PC-9 (cell line): ENCODE measurements around the gene ENAH. TPM values are rescaled to one million over a fixed set of nuclear protein-coding genes. Genes with fewer than 3 reads are reported as not detected.

Experiments
- BruUV-seq: library from RNA; stranded (reverse); fragments of 400-500 nt; replicated peaks from 2 replicates; lab custom pipeline; 2021; lab: Mats Ljungman, UMichigan
- CTCF ChIA-PET: fragments of 300-600 bp; sonication (Branson Sonifier 250); formaldehyde crosslinking; loops from one replicate; lab custom pipeline; 2022; ENCODE audit warnings: antibody characterized with exemption; lab: Charles Lee
- POLR2A ChIA-PET: fragments of 300-600 bp; sonication (Branson Sonifier 250); formaldehyde crosslinking; loops from one replicate; lab custom pipeline; 2022; ENCODE audit warnings: antibody characterized with exemption; ENCODE audit not compliant: unreplicated experiment; lab: Charles Lee
- DNase-seq, 2 experiments: peaks; one replicate each; pipeline versions ENCODE4 v3.0.0 to v3.0.0-alpha.2; 2015 to 2022; ENCODE audit warnings: mixed read lengths in 1 of 2
- H2AFZ ChIP-seq: fragments of 200-600 bp; sonication (generic); 2 replicates; pipeline ENCODE4 v1.8.1; 2017; ENCODE audit warnings: antibody characterized with exemption
- H3F3A ChIP-seq: fragments of 200-600 bp; sonication (generic); 2 replicates; pipeline ENCODE4 v1.8.1; 2017; ENCODE audit warnings: antibody characterized with exemption, mild to moderate bottlenecking, low read depth; ENCODE audit not compliant: insufficient read depth
- H3K27ac ChIP-seq: fragments of 200-600 bp; sonication (generic); 2 replicates; pipeline ENCODE4 v1.6.1; 2016; ENCODE audit warnings: mixed run types
- H3K27me3 ChIP-seq: fragments of 200-600 bp; sonication (generic); 2 replicates; pipeline ENCODE4 v1.6.1; 2016; ENCODE audit warnings: low read depth, mixed run types; ENCODE audit not compliant: insufficient read depth
- H3K36me3 ChIP-seq: fragments of 200-600 bp; sonication (generic); 2 replicates; pipeline ENCODE4 v1.6.1; 2016; ENCODE audit warnings: low read depth, mixed run types
- H3K4me1 ChIP-seq: fragments of 200-600 bp; sonication (generic); replicated peaks from 2 replicates; pipeline ENCODE4 v1.6.1; 2016; ENCODE audit warnings: mixed run types; ENCODE audit not compliant: insufficient read depth
- H3K4me2 ChIP-seq: fragments of 200-600 bp; sonication (generic); 2 replicates; pipeline ENCODE4 v1.6.1; 2017; ENCODE audit warnings: mixed run types
- H3K4me3 ChIP-seq: fragments of 200-600 bp; sonication (generic); 2 replicates; pipeline ENCODE4 v1.6.1; 2016; ENCODE audit warnings: mixed run types
- H3K79me2 ChIP-seq: fragments of 200-600 bp; sonication (generic); 2 replicates; pipeline ENCODE4 v1.6.1; 2017; ENCODE audit warnings: low read depth, mixed run types
- H3K9me2 ChIP-seq: fragments of 200-600 bp; sonication (generic); 2 replicates; pipeline ENCODE4 v1.8.1; 2017; ENCODE audit warnings: mild to moderate bottlenecking; ENCODE audit not compliant: insufficient read depth
- H3K9me3 ChIP-seq: fragments of 200-600 bp; sonication (generic); 2 replicates; pipeline ENCODE4 v1.8.1; 2016; ENCODE audit warnings: low read depth; ENCODE audit not compliant: insufficient read depth
- H4K20me1 ChIP-seq: fragments of 200-600 bp; sonication (generic); 2 replicates; pipeline ENCODE4 v1.8.1; 2017; ENCODE audit not compliant: insufficient read depth
- CTCF ChIP-seq: fragments of 200-600 bp; sonication (generic); conservative IDR thresholded peaks from 2 replicates; pipeline ENCODE4 v1.6.1; 2017; ENCODE audit warnings: mixed run types, antibody characterized with exemption, mild to moderate bottlenecking, moderate library complexity
- EZH2 ChIP-seq: fragments of 200-600 bp; sonication (generic); IDR thresholded peaks from 2 replicates; pipeline ENCODE4 v1.8.0; 2017; ENCODE audit warnings: antibody characterized with exemption, low read depth
- intact Hi-C: fragments of 100-400 bp; cut with micrococcal nuclease; formaldehyde crosslinking; loops from one replicate; pipeline ENCODE4 v1.10.0; 2022; ENCODE audit not compliant: unreplicated experiment
- total RNA-seq: library from RNA; stranded (reverse); gene quantifications from 2 replicates; pipeline ENCODE4 v1.2.3, GENCODE V29; 2021

The ENAH gene
- total RNA-seq, 1 experiment from 2014 or later = 167 TPM

GRCh38 chr1:225678545-225678944 lies 25.6 kb upstream of the ENAH start:
- Histone ChIP-seq H3K4me2 (no peak overlapping the region), H3K4me1 (no peaks in the 10 kb centered on the region), H3K79me2 (no peaks in the 10 kb centered on the region), H3K9me3 (no peaks in the 10 kb centered on the region), H3K36me3 (no peaks in the 10 kb centered on the region), H3F3A (peaks cover 4% of the 10 kb centered on the region; the same call in 1 of the 2 replicates), H2AFZ (no peak overlapping the region), H3K27me3 (no peaks in the 10 kb centered on the region), H3K4me3 (no peak overlapping the region), H3K9me2 (no peaks in the 10 kb centered on the region), H3K27ac (no peak overlapping the region), H4K20me1 (no peaks in the 10 kb centered on the region)
- BruUV-seq = no TSS peak
- no peak for DNase-seq
- ChIA-PET CTCF (interaction anchor here (0.6 kb wide), 1 partner anchor 1541 kb away, joined by 5 read pairs; no protein-coding TSS in a partner anchor), POLR2A (interaction anchor here (0.5 kb wide), 1 partner anchor 42 kb away, joined by 3 read pairs; no protein-coding TSS in a partner anchor)
- intact Hi-C loops = no loop called here
- TF ChIP-seq CTCF (no peak), EZH2 (no peak)

- ChIA-PET POLR2A (interaction anchor here (0.7 kb wide), 1 partner anchor 45 kb away, joined by 3 read pairs; no protein-coding TSS in a partner anchor), CTCF (no interaction called here)
- H2AFZ ChIP-seq = no peak overlapping the region
- no peak overlapping the region for H3K4me3 ChIP-seq
- H3K9me2 ChIP-seq = no peaks in the 10 kb centered on the region
- H3K79me2 ChIP-seq = no peaks in the 10 kb centered on the region
- no peaks in the 10 kb centered on the region for H3K9me3 ChIP-seq
- no peak overlapping the region for H3K4me2 ChIP-seq
- H4K20me1 ChIP-seq = no peaks in the 10 kb centered on the region
- no peaks in the 10 kb centered on the region for H3K27me3 ChIP-seq
- no peak for TF ChIP-seq CTCF
- TF ChIP-seq EZH2 = no peak
- H3K27ac ChIP-seq = no peak overlapping the region
- intact Hi-C loops = no loop called here
- peaks cover 5% of the 10 kb centered on the region; the same call in 1 of the 2 replicates for H3F3A ChIP-seq
- H3K4me1 ChIP-seq = no peaks in the 10 kb centered on the region
- BruUV-seq = no TSS peak
- no peaks in the 10 kb centered on the region for H3K36me3 ChIP-seq
- DNase-seq = no peak
These were observed 24.6 kb upstream of the ENAH start for GRCh38 chr1:225677350-225678124.

- DNase-seq = no peak
- no peaks in the 10 kb centered on the region for H3K4me1 ChIP-seq
- H3F3A ChIP-seq = peaks cover 5% of the 10 kb centered on the region; the same call in 1 of the 2 replicates
- no peaks in the 10 kb centered on the region for H4K20me1 ChIP-seq
- no peak for TF ChIP-seq CTCF
- no peak for TF ChIP-seq EZH2
- H3K9me2 ChIP-seq = no peaks in the 10 kb centered on the region
- H3K27ac ChIP-seq = no peak overlapping the region
- ChIA-PET POLR2A (no interaction called here), CTCF (no interaction called here)
- BruUV-seq = no TSS peak
- H2AFZ ChIP-seq = no peak overlapping the region
- no peaks in the 10 kb centered on the region for H3K9me3 ChIP-seq
- intact Hi-C loops = no loop called here
- no peaks in the 10 kb centered on the region for H3K79me2 ChIP-seq
- H3K27me3 ChIP-seq = no peaks in the 10 kb centered on the region
- H3K4me2 ChIP-seq = no peak overlapping the region
- H3K36me3 ChIP-seq = no peaks in the 10 kb centered on the region
- no peak overlapping the region for H3K4me3 ChIP-seq
These were observed 21.5 kb upstream of the ENAH start for GRCh38 chr1:225674381-225674780.
